COLO829 (cell line): Measurements from ENCODE around the gene COL15A1.
A peak's percentile ranks its signal among the peaks of the same experiment; 100 is the strongest.

Source experiments
- DNase-seq: peaks from one replicate; pipeline ENCODE4 v3.0.0; 2012; ENCODE audit warnings: low spot score

The COL15A1 gene

DNA sequence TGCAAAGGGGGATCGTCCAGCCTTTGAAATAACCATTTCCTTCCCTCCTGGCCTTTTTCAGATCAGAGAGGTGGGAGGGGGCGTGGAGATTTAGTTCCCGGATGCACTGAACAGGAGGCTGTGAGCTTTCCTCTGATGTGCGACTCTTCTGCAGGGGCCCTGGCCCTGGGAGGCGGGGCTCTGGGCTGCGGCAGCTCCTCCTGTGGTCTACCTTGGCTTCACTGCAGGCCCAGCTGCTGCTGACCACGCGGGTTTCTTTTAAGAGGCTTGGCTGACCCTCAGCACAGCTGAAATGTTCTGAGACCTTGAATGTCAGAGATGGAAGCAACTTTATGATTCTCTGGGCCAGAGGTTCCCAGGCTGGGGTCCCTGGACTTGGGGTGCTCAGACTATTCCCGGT, 27.0 kb upstream of the COL15A1 start:
- no peak for DNase-seq

GRCh38 chr9:98917746-98918487, 25.8 kb upstream of the COL15A1 start:
- DNase-seq, result no peak

DNA sequence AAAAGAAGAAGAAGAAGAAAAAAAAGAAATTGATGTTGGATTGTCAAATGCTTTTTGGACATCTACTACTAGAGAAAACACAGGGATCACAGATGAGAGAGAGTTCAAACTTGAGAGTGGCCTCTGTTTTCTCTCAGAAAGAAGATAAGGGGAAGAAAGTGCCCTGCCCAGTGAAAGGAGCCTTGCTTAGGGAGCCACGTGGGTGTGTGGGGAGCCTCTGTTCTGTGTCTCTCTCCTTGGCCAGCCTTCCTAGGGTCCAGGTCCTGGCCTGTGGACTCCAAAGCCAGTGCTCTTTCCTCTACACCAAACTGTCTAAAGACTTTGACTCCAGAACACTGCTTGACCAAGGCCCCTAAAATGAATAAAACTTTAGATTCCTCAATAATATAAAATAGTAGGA, 22.0 kb upstream of the COL15A1 start:
- no peak for DNase-seq

GRCh38 chr9:98922721-98923435, 20.8 kb upstream of the COL15A1 start:
- DNase-seq, result peak; percentile 81

- no peak for DNase-seq
Observed at GRCh38 chr9:98923451-98924123, 20.1 kb upstream of the COL15A1 start.

DNA sequence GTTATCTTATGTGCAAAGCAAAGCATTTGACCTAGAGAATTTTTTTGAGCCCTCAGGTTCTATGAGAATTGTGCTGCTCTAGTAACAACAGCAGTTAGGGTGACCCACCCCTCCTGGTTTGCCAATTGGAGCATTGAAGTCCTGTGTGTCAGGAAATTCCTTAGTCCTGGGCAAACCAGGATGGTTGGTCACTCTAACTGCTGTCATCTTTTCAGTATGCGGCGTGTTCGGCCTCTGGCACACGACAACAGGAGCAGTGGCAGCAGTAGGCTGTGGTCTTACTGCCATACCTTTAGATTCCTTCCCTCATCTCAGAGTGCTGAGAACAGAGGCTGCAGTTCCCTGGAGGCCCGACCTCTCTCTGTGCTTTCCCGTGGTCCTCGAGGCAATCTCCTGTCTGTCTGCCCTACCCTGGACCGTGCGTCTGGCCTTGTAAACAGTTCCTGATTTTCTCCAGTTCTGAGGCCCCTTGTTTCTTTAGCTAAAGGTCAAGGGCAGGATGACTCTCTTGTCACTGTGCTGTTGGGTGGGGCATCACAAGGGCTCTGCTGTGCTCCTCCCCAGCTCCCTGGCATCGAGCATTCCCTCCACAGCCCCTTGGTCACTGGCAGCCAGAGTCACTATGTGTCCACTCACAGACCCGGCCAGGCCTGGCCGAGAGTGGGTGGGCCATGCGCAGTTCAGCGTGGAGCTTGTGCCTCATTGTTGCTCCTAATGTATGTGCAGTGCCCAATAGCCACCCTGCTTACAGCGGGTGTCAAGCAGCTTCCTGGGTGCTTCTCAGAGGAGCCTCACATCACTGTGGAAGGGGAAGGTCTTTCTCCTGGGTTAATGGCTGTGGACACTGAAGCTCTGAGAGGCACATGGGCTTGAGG, 18.5 kb upstream of the COL15A1 start:
- DNase-seq, result no peak

- DNase-seq, result no peak
Observed at GRCh38 chr9:98925956-98926355, 17.8 kb upstream of the COL15A1 start.

- DNase-seq, result no peak
Observed at GRCh38 chr9:98927724-98928123, 16.0 kb upstream of the COL15A1 start.

DNA sequence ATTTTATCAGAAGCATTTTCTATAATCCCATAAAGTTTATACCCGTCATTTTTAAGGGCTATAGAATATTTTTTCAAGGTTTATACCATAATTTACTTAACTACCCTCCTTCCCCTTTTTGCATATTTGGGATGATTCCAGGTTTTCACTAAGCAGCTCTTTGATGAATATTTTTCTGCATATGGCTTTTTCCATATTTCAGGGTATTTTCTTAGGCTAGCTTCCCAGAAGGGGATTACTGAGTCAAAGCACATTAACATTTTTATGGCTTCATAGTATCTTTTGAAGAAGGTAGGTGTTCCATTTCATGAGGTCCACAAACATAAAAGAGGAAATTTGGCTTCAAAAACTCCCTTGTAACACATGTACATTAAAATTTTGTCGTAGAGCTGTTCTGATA, 14.6 kb upstream of the COL15A1 start:
- DNase-seq, result no peak

GRCh38 chr9:98929895-98930341, 13.8 kb upstream of the COL15A1 start:
- DNase-seq, result no peak

DNA sequence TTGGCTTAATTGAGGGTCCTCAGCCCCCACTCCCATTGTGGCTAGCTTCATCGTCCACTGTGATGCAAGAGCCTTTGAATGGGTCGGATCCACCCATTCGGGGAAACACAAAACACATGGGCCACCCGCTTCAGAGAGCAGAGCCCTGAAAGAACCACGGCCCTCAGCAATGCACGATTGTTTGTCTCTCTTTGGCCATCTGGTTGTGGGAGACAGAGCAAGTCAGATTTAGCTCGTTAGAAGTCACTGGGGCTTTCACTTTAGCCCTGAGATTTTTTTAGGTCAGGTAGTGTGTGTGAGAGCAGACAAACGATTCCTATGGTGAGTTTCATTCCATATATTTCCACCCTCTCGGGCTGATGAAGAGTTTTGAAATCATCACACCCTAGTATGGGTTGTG, 12.9 kb upstream of the COL15A1 start:
- no peak for DNase-seq

GRCh38 chr9:98931600-98932389, 11.9 kb upstream of the COL15A1 start:
- DNase-seq, result no peak

- no peak for DNase-seq
Observed at GRCh38 chr9:98933185-98933584, 10.5 kb upstream of the COL15A1 start.

GRCh38 chr9:98933890-98934289, 9.8 kb upstream of the COL15A1 start:
- DNase-seq, result no peak

GRCh38 chr9:98935071-98935505, 8.6 kb upstream of the COL15A1 start:
- DNase-seq, result no peak

GRCh38 chr9:98940276-98940675, 3.4 kb upstream of the COL15A1 start:
- DNase-seq, result no peak

- DNase-seq, result no peak
Observed at GRCh38 chr9:98941946-98942523, 1.7 kb upstream of the COL15A1 start.

DNA sequence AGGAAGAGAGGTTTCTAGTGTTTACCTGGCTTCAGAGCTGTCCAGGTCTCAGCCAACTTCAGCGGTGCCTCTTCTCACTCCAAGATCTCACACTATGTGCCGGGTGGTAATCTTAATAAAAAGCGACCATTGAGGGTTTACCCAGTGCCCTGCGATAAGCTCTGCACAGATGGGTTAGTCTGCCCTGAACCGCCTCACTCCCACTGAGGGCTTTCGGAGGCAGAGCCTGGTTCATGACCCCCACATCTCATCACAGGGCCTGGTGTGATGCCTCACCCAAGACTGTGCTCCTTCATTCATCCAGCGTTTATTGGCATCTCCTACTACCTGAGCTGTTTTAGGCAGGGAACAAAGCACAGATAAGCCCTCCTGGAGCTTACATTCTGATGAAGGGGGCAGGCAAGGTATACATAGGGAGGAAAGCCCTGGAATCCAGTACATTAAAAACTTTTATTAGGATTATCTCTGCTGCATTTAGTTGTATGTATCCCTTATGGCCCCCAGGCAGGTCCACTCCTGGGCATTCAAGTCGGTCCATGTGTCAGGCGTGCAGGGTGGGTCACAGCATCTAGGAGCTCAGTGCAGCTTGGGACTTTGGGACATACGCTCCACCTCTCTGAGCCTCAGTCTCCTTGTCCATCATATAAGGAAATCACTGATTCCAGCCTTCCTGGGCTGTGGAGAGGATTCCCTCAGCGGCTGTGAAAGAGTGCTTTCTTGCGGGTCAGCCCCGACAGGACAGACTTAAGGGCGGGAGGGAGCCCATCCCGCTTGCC, 613 bp upstream of the COL15A1 start:
- DNase-seq, result no peak

DNA sequence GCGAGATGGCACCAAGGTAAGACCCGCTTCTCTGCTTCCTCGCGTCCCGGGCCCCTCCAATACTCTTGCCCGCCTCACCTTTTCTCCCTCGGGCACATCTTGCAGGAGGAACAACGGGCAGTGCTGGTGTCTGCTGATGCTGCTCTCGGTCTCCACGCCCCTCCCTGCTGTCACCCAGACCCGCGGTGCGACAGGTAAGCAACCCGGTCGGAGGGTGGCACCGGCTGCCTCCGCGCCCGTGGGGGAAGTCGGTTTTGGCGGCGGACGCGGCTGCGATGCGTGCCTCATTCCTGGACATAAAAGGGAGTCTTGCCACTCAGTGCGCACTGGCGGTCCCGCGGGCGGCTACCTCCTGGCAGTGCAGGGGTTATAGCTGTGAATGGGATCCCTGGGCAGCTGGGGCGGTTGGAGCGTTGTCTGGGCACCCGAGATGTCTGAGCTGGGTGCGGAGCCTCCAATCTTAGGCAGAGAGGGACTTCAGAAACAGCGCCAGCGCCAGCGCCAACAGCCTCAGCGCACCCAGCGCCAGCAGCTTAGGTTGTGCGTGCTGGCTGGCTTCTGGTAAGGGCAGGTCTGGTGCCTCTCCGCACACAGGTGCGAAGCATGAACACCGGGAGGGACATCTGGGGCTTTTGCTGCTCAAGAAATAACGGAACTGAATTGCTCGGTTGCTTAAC, 488 bp downstream of the COL15A1 start:
- no peak for DNase-seq

DNA sequence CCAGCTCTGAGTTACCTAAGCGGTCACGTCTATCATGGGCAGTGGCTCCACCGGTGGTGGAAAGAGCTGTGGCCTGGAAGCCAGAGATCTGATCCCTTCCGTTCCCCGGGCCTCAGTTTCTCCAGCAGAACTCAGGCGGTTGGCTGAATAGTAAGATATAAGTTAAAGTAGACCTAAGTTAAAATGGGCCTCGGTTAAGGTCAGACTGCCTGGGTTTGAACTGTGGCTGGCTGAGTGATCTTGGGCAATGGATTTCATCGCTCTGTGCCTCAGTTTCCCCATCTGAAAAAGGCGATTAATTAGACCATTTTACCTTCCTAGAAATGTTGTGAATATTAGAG, 997 bp downstream of the COL15A1 start:
- DNase-seq, result no peak
